ENCODE measurements around the gene INF2.

- TF ChIP-seq EP300 (IDR thresholded peaks at IDR 0.05; ENCODE audit: low read length) (no peak), TAF1 (IDR thresholded peaks at IDR 0.05; ENCODE audit: control insufficient read depth, extremely low read depth, insufficient read depth, low read length, severe bottlenecking) (no peak), POLR2A (conservative IDR thresholded peaks at IDR 0.05) (no peak), MEIS2 (IDR thresholded peaks at IDR 0.05; ENCODE audit: partially characterized antibody) (no peak), YY1 (IDR thresholded peaks at IDR 0.05; ENCODE audit: borderline replicate concordance in 1 of 3, control insufficient read depth in 1 of 3, extremely low read depth in 1 of 3, insufficient read depth in 3 of 3, insufficient read length in 1 of 3, insufficient replicate concordance in 2 of 3, low read depth in 1 of 3, low read length in 2 of 3) (no peak), GABPB2 (CRISPR knock-in tag; conservative IDR thresholded peaks at IDR 0.05) (no peak), CREB5 (CRISPR knock-in tag; IDR thresholded peaks at IDR 0.05) (no peak), TFAM (CRISPR knock-in tag; conservative IDR thresholded peaks at IDR 0.05) (no peak), ESRRA (IDR thresholded peaks at IDR 0.05; ENCODE audit: borderline replicate concordance, low read depth) (no peak)
- TF ChIP-seq, protein P1, sequence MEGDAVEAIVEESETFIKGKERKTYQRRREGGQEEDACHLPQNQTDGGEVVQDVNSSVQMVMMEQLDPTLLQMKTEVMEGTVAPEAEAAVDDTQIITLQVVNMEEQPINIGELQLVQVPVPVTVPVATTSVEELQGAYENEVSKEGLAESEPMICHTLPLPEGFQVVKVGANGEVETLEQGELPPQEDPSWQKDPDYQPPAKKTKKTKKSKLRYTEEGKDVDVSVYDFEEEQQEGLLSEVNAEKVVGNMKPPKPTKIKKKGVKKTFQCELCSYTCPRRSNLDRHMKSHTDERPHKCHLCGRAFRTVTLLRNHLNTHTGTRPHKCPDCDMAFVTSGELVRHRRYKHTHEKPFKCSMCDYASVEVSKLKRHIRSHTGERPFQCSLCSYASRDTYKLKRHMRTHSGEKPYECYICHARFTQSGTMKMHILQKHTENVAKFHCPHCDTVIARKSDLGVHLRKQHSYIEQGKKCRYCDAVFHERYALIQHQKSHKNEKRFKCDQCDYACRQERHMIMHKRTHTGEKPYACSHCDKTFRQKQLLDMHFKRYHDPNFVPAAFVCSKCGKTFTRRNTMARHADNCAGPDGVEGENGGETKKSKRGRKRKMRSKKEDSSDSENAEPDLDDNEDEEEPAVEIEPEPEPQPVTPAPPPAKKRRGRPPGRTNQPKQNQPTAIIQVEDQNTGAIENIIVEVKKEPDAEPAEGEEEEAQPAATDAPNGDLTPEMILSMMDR (IDR thresholded peaks at IDR 0.05 in 2 of 3, conservative IDR thresholded peaks at IDR 0.05 in 1 of 3; ENCODE audit: insufficient read depth in 2 of 3, low read depth in 1 of 3, low read length in 3 of 3): no peak
- TF ChIP-seq, protein P2, sequence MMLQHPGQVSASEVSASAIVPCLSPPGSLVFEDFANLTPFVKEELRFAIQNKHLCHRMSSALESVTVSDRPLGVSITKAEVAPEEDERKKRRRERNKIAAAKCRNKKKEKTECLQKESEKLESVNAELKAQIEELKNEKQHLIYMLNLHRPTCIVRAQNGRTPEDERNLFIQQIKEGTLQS (IDR thresholded peaks at IDR 0.05): no peak
- TF ChIP-seq, protein P2 (CRISPR knock-in tag; conservative IDR thresholded peaks at IDR 0.05): no peak
- TF ChIP-seq, protein P3, sequence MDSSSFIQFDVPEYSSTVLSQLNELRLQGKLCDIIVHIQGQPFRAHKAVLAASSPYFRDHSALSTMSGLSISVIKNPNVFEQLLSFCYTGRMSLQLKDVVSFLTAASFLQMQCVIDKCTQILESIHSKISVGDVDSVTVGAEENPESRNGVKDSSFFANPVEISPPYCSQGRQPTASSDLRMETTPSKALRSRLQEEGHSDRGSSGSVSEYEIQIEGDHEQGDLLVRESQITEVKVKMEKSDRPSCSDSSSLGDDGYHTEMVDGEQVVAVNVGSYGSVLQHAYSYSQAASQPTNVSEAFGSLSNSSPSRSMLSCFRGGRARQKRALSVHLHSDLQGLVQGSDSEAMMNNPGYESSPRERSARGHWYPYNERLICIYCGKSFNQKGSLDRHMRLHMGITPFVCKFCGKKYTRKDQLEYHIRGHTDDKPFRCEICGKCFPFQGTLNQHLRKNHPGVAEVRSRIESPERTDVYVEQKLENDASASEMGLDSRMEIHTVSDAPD (CRISPR knock-in tag; IDR thresholded peaks at IDR 0.05): no peak
These were observed 25.3 kb downstream of the INF2 start for GRCh38 chr14:104714681-104715080.

Measured in K562 (cell line).